ENCODE data around the gene CGAS.

The CGAS gene

DNA sequence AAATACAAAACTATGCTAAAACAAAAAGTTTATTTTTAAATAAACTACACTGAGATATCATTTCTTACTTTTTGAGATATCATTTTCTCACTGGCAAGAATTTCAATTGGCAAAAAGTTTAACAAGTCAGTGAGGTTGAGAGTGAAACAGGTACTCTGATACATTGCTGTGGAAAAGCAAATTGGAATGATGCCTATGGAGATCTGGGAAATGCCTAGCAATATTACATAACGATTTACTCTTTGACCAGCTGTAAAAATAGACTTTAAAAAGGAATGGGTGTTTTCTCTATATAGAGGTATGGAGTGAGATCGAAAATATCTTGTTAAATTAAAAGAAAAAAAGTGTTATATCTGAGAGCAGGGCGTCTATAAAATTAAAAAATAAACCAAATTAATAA, 16.9 kb downstream of the CGAS start:
- Histone ChIP-seq H3K9me3 (ENCODE audit: severe bottlenecking) (no peaks in the 10 kb centered on the region), H3K36me3 (ENCODE audit: low read depth) (peaks cover 92% of the 10 kb centered on the region), H3K4me1 (ENCODE audit: insufficient read depth, poor library complexity, severe bottlenecking) (no peaks in the 10 kb centered on the region), H3K27ac (ENCODE audit: poor library complexity, severe bottlenecking) (no peak overlapping the region), H3K4me3 (ENCODE audit: severe bottlenecking) (no peak overlapping the region), H3K27me3 (ENCODE audit: insufficient read depth, poor library complexity, severe bottlenecking) (no peaks in the 10 kb centered on the region)
- DNase-seq (ENCODE audit: low spot score) (no peak), ATAC-seq (ENCODE audit: low read depth) (no peak)
- TF ChIP-seq, protein P1, sequence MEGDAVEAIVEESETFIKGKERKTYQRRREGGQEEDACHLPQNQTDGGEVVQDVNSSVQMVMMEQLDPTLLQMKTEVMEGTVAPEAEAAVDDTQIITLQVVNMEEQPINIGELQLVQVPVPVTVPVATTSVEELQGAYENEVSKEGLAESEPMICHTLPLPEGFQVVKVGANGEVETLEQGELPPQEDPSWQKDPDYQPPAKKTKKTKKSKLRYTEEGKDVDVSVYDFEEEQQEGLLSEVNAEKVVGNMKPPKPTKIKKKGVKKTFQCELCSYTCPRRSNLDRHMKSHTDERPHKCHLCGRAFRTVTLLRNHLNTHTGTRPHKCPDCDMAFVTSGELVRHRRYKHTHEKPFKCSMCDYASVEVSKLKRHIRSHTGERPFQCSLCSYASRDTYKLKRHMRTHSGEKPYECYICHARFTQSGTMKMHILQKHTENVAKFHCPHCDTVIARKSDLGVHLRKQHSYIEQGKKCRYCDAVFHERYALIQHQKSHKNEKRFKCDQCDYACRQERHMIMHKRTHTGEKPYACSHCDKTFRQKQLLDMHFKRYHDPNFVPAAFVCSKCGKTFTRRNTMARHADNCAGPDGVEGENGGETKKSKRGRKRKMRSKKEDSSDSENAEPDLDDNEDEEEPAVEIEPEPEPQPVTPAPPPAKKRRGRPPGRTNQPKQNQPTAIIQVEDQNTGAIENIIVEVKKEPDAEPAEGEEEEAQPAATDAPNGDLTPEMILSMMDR (IDR thresholded peaks at IDR 0.05; ENCODE audit: poor library complexity, severe bottlenecking) = no peak

DNA sequence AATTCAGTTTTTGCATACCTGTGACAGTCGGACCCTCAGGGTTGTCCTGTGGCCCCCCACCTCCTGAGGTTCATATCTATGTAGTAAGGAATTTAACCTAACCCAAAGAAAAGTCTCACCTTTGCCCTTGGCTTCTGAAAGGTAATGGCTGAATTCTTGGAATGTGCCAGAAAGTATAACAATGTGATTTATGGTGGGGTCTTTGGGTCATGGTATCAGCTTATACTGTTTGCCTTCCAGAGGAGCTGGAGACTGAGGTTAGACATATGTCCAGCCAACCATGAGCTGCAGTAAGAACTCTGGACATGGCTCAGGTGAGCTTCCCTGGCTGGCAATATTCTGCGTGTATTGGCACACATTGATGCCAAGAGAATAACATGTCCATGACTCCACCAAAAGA, 30.6 kb downstream of the CGAS start:
- H3K4me1 ChIP-seq (ENCODE audit: insufficient read depth, poor library complexity, severe bottlenecking) = no peaks in the 10 kb centered on the region
- no peaks in the 10 kb centered on the region for H3K27me3 ChIP-seq (ENCODE audit: insufficient read depth, poor library complexity, severe bottlenecking)
- H3K4me3 ChIP-seq (ENCODE audit: severe bottlenecking) = no peak overlapping the region
- DNase-seq (ENCODE audit: low spot score) = no peak
- ATAC-seq (ENCODE audit: low read depth) = no peak
- no peaks in the 10 kb centered on the region for H3K9me3 ChIP-seq (ENCODE audit: severe bottlenecking)
- H3K27ac ChIP-seq (ENCODE audit: poor library complexity, severe bottlenecking) = no peak overlapping the region
- TF ChIP-seq, protein P1 (IDR thresholded peaks at IDR 0.05; ENCODE audit: poor library complexity, severe bottlenecking) = no peak
- H3K36me3 ChIP-seq (ENCODE audit: low read depth) = peaks cover 59% of the 10 kb centered on the region

DNA sequence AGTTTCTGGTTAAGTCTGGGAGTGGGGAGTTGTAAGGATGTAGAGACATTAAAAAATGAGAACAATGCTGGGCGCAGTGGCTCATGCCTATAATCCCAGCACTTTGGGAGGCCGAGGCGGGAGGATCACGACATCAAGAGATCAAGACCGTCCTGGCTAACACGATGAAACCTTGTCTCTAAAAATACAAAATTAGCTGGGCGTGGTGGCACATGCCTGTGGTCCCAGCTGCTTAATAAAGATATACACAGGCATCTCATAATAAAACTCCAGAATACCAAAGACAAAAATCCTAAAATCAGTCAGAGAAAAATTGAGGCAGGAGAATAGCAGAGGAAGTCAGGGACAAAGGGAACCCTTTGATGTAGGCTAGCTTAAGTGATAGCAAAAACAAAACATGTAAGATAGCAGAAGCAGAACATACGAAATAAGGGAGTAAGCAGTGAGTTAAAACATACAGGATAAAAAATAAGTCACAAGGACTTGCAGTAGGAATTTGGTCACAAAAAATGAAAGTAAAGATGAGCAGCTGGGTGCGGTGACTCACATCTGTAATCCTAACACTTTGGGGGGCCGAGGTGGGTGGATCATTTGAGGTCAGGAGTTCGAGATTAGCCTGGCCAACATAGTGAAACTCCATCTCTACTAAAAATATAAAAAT, 33.9 kb downstream of the CGAS start:
- no peak for DNase-seq (ENCODE audit: low spot score)
- TF ChIP-seq, protein P1 (IDR thresholded peaks at IDR 0.05; ENCODE audit: poor library complexity, severe bottlenecking) = no peak
- Histone ChIP-seq H3K9me3 (ENCODE audit: severe bottlenecking) (no peaks in the 10 kb centered on the region), H3K36me3 (ENCODE audit: low read depth) (peaks cover 31% of the 10 kb centered on the region), H3K27ac (ENCODE audit: poor library complexity, severe bottlenecking) (no peak overlapping the region), H3K27me3 (ENCODE audit: insufficient read depth, poor library complexity, severe bottlenecking) (no peaks in the 10 kb centered on the region), H3K4me3 (ENCODE audit: severe bottlenecking) (no peak overlapping the region), H3K4me1 (ENCODE audit: insufficient read depth, poor library complexity, severe bottlenecking) (no peaks in the 10 kb centered on the region)
- ATAC-seq (ENCODE audit: low read depth) = no peak

DNA sequence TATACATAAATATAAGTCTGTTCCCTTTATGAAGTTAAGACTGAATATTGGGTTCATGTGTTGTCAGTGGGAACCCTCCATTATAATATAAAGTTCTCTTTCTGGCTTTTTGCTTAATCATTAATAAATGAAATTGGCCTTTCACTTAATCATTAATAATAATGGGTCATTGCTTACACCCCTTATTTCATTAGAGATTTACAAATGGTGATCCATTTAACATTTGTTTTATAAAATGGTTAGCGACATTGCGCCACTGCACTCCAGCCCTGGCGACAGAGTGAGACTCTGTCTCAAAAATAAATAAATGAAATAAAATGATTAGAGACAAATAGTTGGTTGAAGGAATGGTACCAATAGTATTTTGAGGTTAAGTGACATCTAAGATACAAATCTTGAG, 39.0 kb downstream of the CGAS start:
- ATAC-seq (ENCODE audit: low read depth) (no peak), DNase-seq (ENCODE audit: low spot score) (no peak)
- H3K9me3 ChIP-seq (ENCODE audit: severe bottlenecking) = no peaks in the 10 kb centered on the region
- H3K36me3 ChIP-seq (ENCODE audit: low read depth) = peaks cover 16% of the 10 kb centered on the region
- TF ChIP-seq, protein P1 (IDR thresholded peaks at IDR 0.05; ENCODE audit: poor library complexity, severe bottlenecking) = no peak
- H3K4me3 ChIP-seq (ENCODE audit: severe bottlenecking) = no peak overlapping the region
- no peak overlapping the region for H3K27ac ChIP-seq (ENCODE audit: poor library complexity, severe bottlenecking)
- no peaks in the 10 kb centered on the region for H3K4me1 ChIP-seq (ENCODE audit: insufficient read depth, poor library complexity, severe bottlenecking)
- H3K27me3 ChIP-seq (ENCODE audit: insufficient read depth, poor library complexity, severe bottlenecking) = no peaks in the 10 kb centered on the region

DNA sequence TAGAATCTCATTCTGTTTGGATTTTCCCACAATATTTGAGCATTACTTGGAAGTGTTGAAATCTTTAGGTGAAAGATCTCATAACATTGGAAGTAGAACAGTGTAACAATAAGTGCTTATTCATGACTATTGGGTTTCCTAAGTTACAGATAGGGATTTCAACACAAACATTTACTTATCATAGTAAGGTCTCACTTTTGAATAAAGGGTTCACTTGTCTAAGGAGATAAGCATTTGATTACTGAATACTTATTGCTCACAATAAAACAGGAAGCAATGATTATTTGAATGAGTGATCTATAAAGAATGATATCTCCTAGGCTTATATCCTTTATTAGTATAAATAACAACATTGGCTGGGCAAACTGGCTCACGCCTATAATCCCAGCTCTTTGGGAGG, 42.7 kb downstream of the CGAS start:
- no peak overlapping the region for H3K27ac ChIP-seq (ENCODE audit: poor library complexity, severe bottlenecking)
- no peaks in the 10 kb centered on the region for H3K9me3 ChIP-seq (ENCODE audit: severe bottlenecking)
- no peaks in the 10 kb centered on the region for H3K27me3 ChIP-seq (ENCODE audit: insufficient read depth, poor library complexity, severe bottlenecking)
- H3K36me3 ChIP-seq (ENCODE audit: low read depth) = peaks cover 7% of the 10 kb centered on the region; the same call in 1 of the 2 replicates
- no peak overlapping the region for H3K4me3 ChIP-seq (ENCODE audit: severe bottlenecking)
- TF ChIP-seq, protein P1 (IDR thresholded peaks at IDR 0.05; ENCODE audit: poor library complexity, severe bottlenecking) = no peak
- H3K4me1 ChIP-seq (ENCODE audit: insufficient read depth, poor library complexity, severe bottlenecking) = no peaks in the 10 kb centered on the region
- ATAC-seq (ENCODE audit: low read depth) = no peak
- DNase-seq (ENCODE audit: low spot score) = no peak

Measured in RWPE2 (cell line).